Panc1 (cell line): ENCODE data around the gene RNGTT.

ENCODE experiments used
- POLR2AphosphoS5 ChIP-seq: IDR thresholded peaks from 2 replicates; pipeline ENCODE4 v1.6.1; 2012; ENCODE audit warnings: mild to moderate bottlenecking, low read depth, low read length, moderate library complexity
- TF ChIP-seq, protein P1 (sequence below), 2 experiments: IDR thresholded peaks; 2 replicates each; pipeline ENCODE4 v1.6.1; 2011 to 2012; ENCODE audit warnings: low read depth in 2 of 2, control low read depth in 1 of 2, low read length in 1 of 2, mild to moderate bottlenecking in 1 of 2, moderate library complexity in 1 of 2; ENCODE audit not compliant: insufficient read depth in 1 of 2

GRCh38 chr6:88763160-88763559, 200.3 kb downstream of the RNGTT start:
- TF ChIP-seq POLR2AphosphoS5: no peak
- TF ChIP-seq, protein P1, sequence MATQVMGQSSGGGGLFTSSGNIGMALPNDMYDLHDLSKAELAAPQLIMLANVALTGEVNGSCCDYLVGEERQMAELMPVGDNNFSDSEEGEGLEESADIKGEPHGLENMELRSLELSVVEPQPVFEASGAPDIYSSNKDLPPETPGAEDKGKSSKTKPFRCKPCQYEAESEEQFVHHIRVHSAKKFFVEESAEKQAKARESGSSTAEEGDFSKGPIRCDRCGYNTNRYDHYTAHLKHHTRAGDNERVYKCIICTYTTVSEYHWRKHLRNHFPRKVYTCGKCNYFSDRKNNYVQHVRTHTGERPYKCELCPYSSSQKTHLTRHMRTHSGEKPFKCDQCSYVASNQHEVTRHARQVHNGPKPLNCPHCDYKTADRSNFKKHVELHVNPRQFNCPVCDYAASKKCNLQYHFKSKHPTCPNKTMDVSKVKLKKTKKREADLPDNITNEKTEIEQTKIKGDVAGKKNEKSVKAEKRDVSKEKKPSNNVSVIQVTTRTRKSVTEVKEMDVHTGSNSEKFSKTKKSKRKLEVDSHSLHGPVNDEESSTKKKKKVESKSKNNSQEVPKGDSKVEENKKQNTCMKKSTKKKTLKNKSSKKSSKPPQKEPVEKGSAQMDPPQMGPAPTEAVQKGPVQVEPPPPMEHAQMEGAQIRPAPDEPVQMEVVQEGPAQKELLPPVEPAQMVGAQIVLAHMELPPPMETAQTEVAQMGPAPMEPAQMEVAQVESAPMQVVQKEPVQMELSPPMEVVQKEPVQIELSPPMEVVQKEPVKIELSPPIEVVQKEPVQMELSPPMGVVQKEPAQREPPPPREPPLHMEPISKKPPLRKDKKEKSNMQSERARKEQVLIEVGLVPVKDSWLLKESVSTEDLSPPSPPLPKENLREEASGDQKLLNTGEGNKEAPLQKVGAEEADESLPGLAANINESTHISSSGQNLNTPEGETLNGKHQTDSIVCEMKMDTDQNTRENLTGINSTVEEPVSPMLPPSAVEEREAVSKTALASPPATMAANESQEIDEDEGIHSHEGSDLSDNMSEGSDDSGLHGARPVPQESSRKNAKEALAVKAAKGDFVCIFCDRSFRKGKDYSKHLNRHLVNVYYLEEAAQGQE (IDR thresholded peaks at IDR 0.05; ENCODE audit: insufficient read depth in 1 of 2, low read depth in 2 of 2, low read length in 1 of 2): no peak
